NCI-H446 (cell line): ENCODE measurements around the gene IL1RAPL2.
"Not testable (repeated sequence)": the region's sequence is repeated elsewhere in the genome, so short reads cannot be mapped to it uniquely, and the experiment has no call there.

Experiments
- DNase-seq, 2 experiments: peaks; one replicate each; lab custom pipeline; 2025; lab: John Stamatoyannopoulos, UW

Gene IL1RAPL2

GRCh38 chrX:105167233-105167632 is 601.2 kb downstream of the IL1RAPL2 start:
- no peak for DNase-seq

GRCh38 chrX:105168577-105168976 is 602.6 kb downstream of the IL1RAPL2 start:
- no peak for DNase-seq

- no peak for DNase-seq
These were observed 607.1 kb downstream of the IL1RAPL2 start for GRCh38 chrX:105173071-105173470.

GRCh38 chrX:105179644-105180043 is 613.6 kb downstream of the IL1RAPL2 start:
- no peak for DNase-seq

- DNase-seq = no peak
These were observed 623.1 kb downstream of the IL1RAPL2 start for GRCh38 chrX:105189093-105189492.

GRCh38 chrX:105190252-105190853 is 624.4 kb downstream of the IL1RAPL2 start:
- peak in 1 of 2 experiments; percentile 32 for DNase-seq

- DNase-seq = peak in 1 of 2 experiments; percentile 18
These were observed 625.9 kb downstream of the IL1RAPL2 start for GRCh38 chrX:105191878-105192277.

- DNase-seq = no peak
These were observed 643.4 kb downstream of the IL1RAPL2 start for GRCh38 chrX:105209406-105209805.

- DNase-seq = no peak
These were observed 644.3 kb downstream of the IL1RAPL2 start for GRCh38 chrX:105210258-105210657.

- no peak for DNase-seq
These were observed 645.1 kb downstream of the IL1RAPL2 start for GRCh38 chrX:105211066-105211575.

- no peak for DNase-seq
These were observed 653.7 kb downstream of the IL1RAPL2 start for GRCh38 chrX:105219454-105220401.

GRCh38 chrX:105220636-105221035 is 654.6 kb downstream of the IL1RAPL2 start, which contains the start of gene TEX13A:
TEX13A (minus strand) TSS chrX:105220694; CDS start chrX:105220397, 297 bp downstream.
- DNase-seq = no peak

- no peak for DNase-seq
These were observed 655.4 kb downstream of the IL1RAPL2 start for GRCh38 chrX:105221374-105221773.

GRCh38 chrX:105226499-105226898 is 660.5 kb downstream of the IL1RAPL2 start:
- DNase-seq = no peak

- no peak for DNase-seq
These were observed 662.6 kb downstream of the IL1RAPL2 start for GRCh38 chrX:105228602-105229001.

- no peak for DNase-seq
These were observed 663.1 kb downstream of the IL1RAPL2 start for GRCh38 chrX:105229146-105229545.

GRCh38 chrX:105237407-105237806 is 671.4 kb downstream of the IL1RAPL2 start:
- not testable (repeated sequence) for DNase-seq

GRCh38 chrX:105241056-105241455 is 675.1 kb downstream of the IL1RAPL2 start:
- no peak for DNase-seq

GRCh38 chrX:105260291-105261043 is 694.5 kb downstream of the IL1RAPL2 start:
- DNase-seq = no peak

- DNase-seq = no peak
These were observed 697.2 kb downstream of the IL1RAPL2 start for GRCh38 chrX:105263171-105263570.

- DNase-seq = no peak
These were observed 697.8 kb downstream of the IL1RAPL2 start for GRCh38 chrX:105263801-105264200.

GRCh38 chrX:105265093-105265492 is 699.1 kb downstream of the IL1RAPL2 start:
- DNase-seq = no peak
